H9 (cell line): ENCODE results near the gene TTLL13. TPM values are rescaled to one million over a fixed set of nuclear protein-coding genes. Genes with fewer than 3 reads are reported as not detected.

Experiments used
- DNase-seq: peaks from one replicate; pipeline ENCODE4 v3.0.0-alpha.2; 2017
- H2AFZ ChIP-seq: one replicate; pipeline ENCODE4 v1.6.1; 2013; ENCODE audit warnings: mild to moderate bottlenecking, low read length, control low read depth, moderate library complexity
- H2AK5ac ChIP-seq: 2 replicates; pipeline ENCODE4 v1.6.1; 2013; ENCODE audit warnings: low read length, control low read depth, mixed read lengths; ENCODE audit not compliant: insufficient read length
- H2BK120ac ChIP-seq: one replicate; pipeline ENCODE4 v1.6.1; 2013; ENCODE audit warnings: low read depth, mild to moderate bottlenecking, low read length, control low read depth, inconsistent platforms; ENCODE audit not compliant: poor library complexity, severe bottlenecking
- H2BK12ac ChIP-seq: 2 replicates; pipeline ENCODE4 v1.6.1; 2013; ENCODE audit warnings: low read length, control low read depth, mixed read lengths, low read depth; ENCODE audit not compliant: insufficient read length
- H2BK15ac ChIP-seq: 2 replicates; pipeline ENCODE4 v1.6.1; 2013; ENCODE audit warnings: low read depth, low read length, control low read depth
- H2BK20ac ChIP-seq: one replicate; pipeline ENCODE4 v1.6.1; 2013; ENCODE audit warnings: low read depth, mild to moderate bottlenecking, low read length, control low read depth, inconsistent platforms; ENCODE audit not compliant: poor library complexity, severe bottlenecking
- H2BK5ac ChIP-seq: 2 replicates; pipeline ENCODE4 v1.6.1; 2013; ENCODE audit warnings: low read length, control low read depth, mixed read lengths; ENCODE audit not compliant: insufficient read length
- H3K14ac ChIP-seq: 2 replicates; pipeline ENCODE4 v1.6.1; 2013; ENCODE audit warnings: low read length, control low read depth; ENCODE audit not compliant: insufficient read depth
- H3K18ac ChIP-seq: 2 replicates; pipeline ENCODE4 v1.6.1; 2013; ENCODE audit warnings: low read depth, mild to moderate bottlenecking, mixed read lengths, low read length, control low read depth; ENCODE audit not compliant: insufficient read length
- H3K23ac ChIP-seq: 2 replicates; pipeline ENCODE4 v1.6.1; 2013; ENCODE audit warnings: low read length, control low read depth, mixed read lengths, low read depth; ENCODE audit not compliant: insufficient read length
- H3K23me2 ChIP-seq: 2 replicates; pipeline ENCODE4 v1.6.1; 2013; ENCODE audit warnings: low read depth, mild to moderate bottlenecking, mixed read lengths, low read length, control low read depth; ENCODE audit not compliant: insufficient read length, poor library complexity, severe bottlenecking
- H3K27ac ChIP-seq: 2 replicates; pipeline ENCODE4 v1.5.1; 2013; ENCODE audit warnings: low read length, control low read depth, mixed read lengths, low read depth; ENCODE audit not compliant: insufficient read length
- H3K27me3 ChIP-seq: 2 replicates; pipeline ENCODE4 v1.6.1; 2013; ENCODE audit warnings: low read length, control low read depth, inconsistent platforms; ENCODE audit not compliant: insufficient read depth
- H3K4ac ChIP-seq: 2 replicates; pipeline ENCODE4 v1.6.1; 2013; ENCODE audit warnings: low read depth, mild to moderate bottlenecking, control low read depth, inconsistent platforms, low read length, moderate library complexity
- H3K4me1 ChIP-seq: 2 replicates; pipeline ENCODE4 v1.6.1; 2013; ENCODE audit warnings: low read length, control low read depth, inconsistent platforms; ENCODE audit not compliant: insufficient read depth
- H3K4me2 ChIP-seq: 2 replicates; pipeline ENCODE4 v1.6.1; 2013; ENCODE audit warnings: low read length, control low read depth, mixed read lengths; ENCODE audit not compliant: insufficient read length, insufficient read depth
- H3K56ac ChIP-seq: 2 replicates; pipeline ENCODE4 v1.6.1; 2013; ENCODE audit warnings: low read depth, mild to moderate bottlenecking, mixed read lengths, low read length, control low read depth; ENCODE audit not compliant: insufficient read length
- H3K79me1 ChIP-seq: 2 replicates; pipeline ENCODE4 v1.6.1; 2013; ENCODE audit warnings: low read depth, mild to moderate bottlenecking, moderate library complexity, low read length, control low read depth, inconsistent platforms; ENCODE audit not compliant: insufficient read depth, poor library complexity, severe bottlenecking
- H3K79me2 ChIP-seq: 2 replicates; pipeline ENCODE4 v1.6.1; 2013; ENCODE audit warnings: low read length, control low read depth, inconsistent platforms; ENCODE audit not compliant: insufficient read depth
- H3K9ac ChIP-seq: 2 replicates; pipeline ENCODE4 v1.6.1; 2013; ENCODE audit warnings: low read length, control low read depth, mixed read lengths; ENCODE audit not compliant: insufficient read length; ENCODE audit errors: extremely low read depth
- H3K9me3 ChIP-seq: one replicate; pipeline ENCODE4 v1.6.1; 2013; ENCODE audit warnings: low read depth, low read length, inconsistent platforms; ENCODE audit not compliant: control insufficient read depth
- H3T11ph ChIP-seq: one replicate; pipeline ENCODE4 v1.6.1; 2013; ENCODE audit warnings: mild to moderate bottlenecking, low read length, control low read depth, inconsistent platforms
- H4K20me1 ChIP-seq: one replicate; pipeline ENCODE4 v1.6.1; 2013; ENCODE audit not compliant: control insufficient read depth, insufficient read length, insufficient read depth
- H4K5ac ChIP-seq: 2 replicates; pipeline ENCODE4 v1.6.1; 2013; ENCODE audit warnings: low read depth, mild to moderate bottlenecking, mixed read lengths, low read length, control low read depth; ENCODE audit not compliant: insufficient read length
- H4K8ac ChIP-seq: replicated peaks from 2 replicates; pipeline ENCODE4 v1.6.1; 2013; ENCODE audit warnings: low read length, control low read depth, mixed read lengths, low read depth; ENCODE audit not compliant: insufficient read length
- H4K91ac ChIP-seq: 2 replicates; pipeline ENCODE4 v1.6.1; 2013; ENCODE audit warnings: low read depth, mild to moderate bottlenecking, moderate library complexity, mixed read lengths, low read length, control low read depth; ENCODE audit not compliant: insufficient read length
- H3K27ac Mint-ChIP-seq, 3 experiments: 2 replicates in 2 of 3; 3 replicates in 1 of 3; pipeline ENCODE4 v1.8.0; 2020 to 2021; ENCODE audit warnings: mixed read lengths in 3 of 3, mild to moderate bottlenecking in 1 of 3, moderate library complexity in 1 of 3
- H3K27me3 Mint-ChIP-seq: 2 replicates; pipeline ENCODE4 v1.8.0; 2021; ENCODE audit warnings: low read depth, mild to moderate bottlenecking, moderate library complexity, mixed read lengths
- H3K36me3 Mint-ChIP-seq, 3 experiments: 2 replicates in 2 of 3; 3 replicates in 1 of 3; pipeline ENCODE4 v1.8.0; 2020 to 2021; ENCODE audit warnings: low read depth in 3 of 3, mixed read lengths in 3 of 3; ENCODE audit not compliant: insufficient read depth in 1 of 3
- H3K4me1 Mint-ChIP-seq, 2 experiments: 2 replicates each; pipeline ENCODE4 v1.8.0; 2020; ENCODE audit warnings: mixed read lengths in 2 of 2
- H3K4me3 Mint-ChIP-seq, 2 experiments: 2 replicates in 1 of 2; 3 replicates in 1 of 2; pipeline ENCODE4 v1.8.0; 2020 to 2021; ENCODE audit warnings: mild to moderate bottlenecking in 2 of 2, mixed read lengths in 2 of 2, moderate library complexity in 1 of 2
- H3K9me3 Mint-ChIP-seq, 2 experiments: 2 replicates in 1 of 2; 3 replicates in 1 of 2; pipeline ENCODE4 v1.8.0; 2020; ENCODE audit warnings: mild to moderate bottlenecking in 2 of 2, mixed read lengths in 2 of 2, moderate library complexity in 1 of 2
- CTCF ChIP-seq: fragments of 200-600 bp; sonication (generic); conservative IDR thresholded peaks from 3 replicates; pipeline ENCODE4 v1.8.0; 2021; ENCODE audit warnings: antibody characterized with exemption, mild to moderate bottlenecking
- WGBS: extraction: QIAGEN DNeasy Blood & Tissue Kit; methylation state at CpG from one replicate; pipeline ENCODE4 v1.1.7; 2013; ENCODE audit warnings: missing lambda C conversion rate, low lambda C conversion rate, mixed read lengths; ENCODE audit not compliant: insufficient read length; ENCODE audit errors: extremely low coverage; 5-methylcytosine and 5-hydroxymethylcytosine counted together
- total RNA-seq: library from RNA; stranded (reverse); gene quantifications from 2 replicates; pipeline ENCODE4 v1.2.1, GENCODE V29; 2021

Gene TTLL13
- total RNA-seq, 1 experiment from 2014 or later: not detected

GRCh38 chr15:90262426-90262825 is 13.1 kb downstream of the TTLL13 start:
- Mint-ChIP-seq H3K9me3 (no peaks in the 10 kb centered on the region), H3K36me3 (peaks cover 5 to 7% (median 6%) of the 10 kb centered on the region in 3 experiments; a peak in 4 of 7 replicates), H3K4me3 (no peak overlapping the region), H3K27me3 (no peaks in the 10 kb centered on the region; the same call in 1 of the 2 replicates), H3K4me1 (peaks cover 16 to 23% of the 10 kb centered on the region in 2 experiments), H3K27ac (no peak overlapping the region)
- Histone ChIP-seq H3K4me1 (no peaks in the 10 kb centered on the region; the same call in 1 of the 2 replicates), H2BK5ac (no peak overlapping the region), H2BK12ac (no peak overlapping the region), H4K8ac (no peak overlapping the region), H3K18ac (no peak overlapping the region), H2AK5ac (no peak overlapping the region), H3K56ac (no peak overlapping the region), H4K91ac (no peak overlapping the region), H3K79me2 (peaks cover 9% of the 10 kb centered on the region; the same call in 1 of the 2 replicates), H3K9me3 (no peaks in the 10 kb centered on the region), H3K27ac (no peak overlapping the region), H3K23me2 (peaks cover 8% of the 10 kb centered on the region), H3K4ac (no peak overlapping the region), H3K14ac (no peak overlapping the region), H2BK120ac (no peak overlapping the region), H3T11ph (no peak overlapping the region), H2AFZ (no peak overlapping the region), H2BK15ac (no peak overlapping the region), H3K9ac (no peak overlapping the region), H3K27me3 (no peaks in the 10 kb centered on the region; the same call in 1 of the 2 replicates), H4K20me1 (no peaks in the 10 kb centered on the region), H3K4me2 (no peak overlapping the region), H3K23ac (no peak overlapping the region), H4K5ac (no peak overlapping the region), H3K79me1 (no peaks in the 10 kb centered on the region), H2BK20ac (no peak overlapping the region)
- WGBS: no CpG with 5 or more reads among the region's 5 CpGs
- no peak for TF ChIP-seq CTCF
- DNase-seq: no peak
